Hematopoietic multipotent progenitor cell treated with erythropoietin and hydrocortisone succinate and interleukin-3 and kit ligand, for 8 days (in vitro differentiated cells): Measurements from ENCODE around the gene STK17A.
"Not testable (repeated sequence)": the region's sequence is repeated elsewhere in the genome, so short reads cannot be mapped to it uniquely, and the experiment has no call there.

Source experiments
- DNase-seq: peaks from one replicate; pipeline ENCODE4 v3.0.0-alpha.2; 2015

STK17A gene

DNA sequence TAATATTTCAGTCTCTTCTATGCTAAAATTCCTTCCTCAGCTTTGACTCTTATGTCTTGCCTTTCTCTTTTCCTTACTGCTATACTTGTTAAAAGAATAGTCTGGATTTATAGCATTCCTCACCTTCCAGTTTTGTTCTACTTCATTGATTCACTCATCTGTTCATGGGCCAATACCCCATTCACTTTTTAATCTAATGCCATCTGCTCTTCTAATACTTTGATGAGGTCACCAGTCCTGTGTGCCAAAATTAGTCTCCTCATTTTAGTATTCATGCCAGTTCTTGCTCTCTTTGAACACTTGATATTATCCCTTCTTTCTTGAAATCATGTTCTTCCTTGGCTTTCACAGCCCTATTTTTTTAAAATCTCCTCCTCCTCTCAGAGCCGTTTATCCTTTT lies 19.3 kb downstream of the STK17A start:
- DNase-seq: no peak

DNA sequence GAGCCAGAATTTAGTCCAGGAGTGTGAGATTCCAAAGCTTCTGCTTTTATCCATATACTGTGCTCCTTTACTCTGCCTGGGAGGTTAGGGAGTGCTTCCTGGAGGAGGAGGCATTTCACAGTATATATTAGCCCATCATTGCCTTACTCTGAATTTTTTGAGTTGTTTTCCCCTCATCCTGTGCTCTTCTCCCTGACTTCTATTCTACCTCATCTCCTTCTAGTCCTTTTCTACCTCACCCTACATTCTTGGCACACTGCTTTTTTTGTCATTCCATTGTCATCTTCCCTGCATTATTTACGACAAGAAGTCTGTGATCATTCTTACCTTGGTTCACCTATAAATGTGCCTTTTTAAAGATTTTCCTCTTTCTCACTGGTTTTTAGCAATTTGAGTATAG lies 21.3 kb downstream of the STK17A start:
- no peak for DNase-seq

DNA sequence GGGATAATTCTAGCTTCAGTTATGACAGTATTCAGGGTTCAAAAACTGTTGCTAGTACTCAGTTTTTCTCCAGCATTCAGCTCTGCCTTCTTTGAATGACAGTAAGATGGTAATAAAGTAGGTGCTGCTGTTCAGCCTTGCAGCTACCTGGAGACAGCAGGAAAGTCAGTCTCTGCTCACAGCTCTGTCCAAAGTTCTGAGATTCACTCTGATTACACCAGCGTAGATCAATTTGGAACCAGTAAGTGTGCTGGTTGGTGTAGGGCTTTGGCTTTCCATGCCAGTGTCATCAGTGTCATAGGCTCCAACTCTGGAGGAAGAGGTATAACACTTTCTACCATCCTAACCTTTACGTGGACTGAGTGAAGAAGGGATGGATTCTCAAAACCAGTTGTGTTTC lies 26.2 kb downstream of the STK17A start:
- DNase-seq: no peak

DNA sequence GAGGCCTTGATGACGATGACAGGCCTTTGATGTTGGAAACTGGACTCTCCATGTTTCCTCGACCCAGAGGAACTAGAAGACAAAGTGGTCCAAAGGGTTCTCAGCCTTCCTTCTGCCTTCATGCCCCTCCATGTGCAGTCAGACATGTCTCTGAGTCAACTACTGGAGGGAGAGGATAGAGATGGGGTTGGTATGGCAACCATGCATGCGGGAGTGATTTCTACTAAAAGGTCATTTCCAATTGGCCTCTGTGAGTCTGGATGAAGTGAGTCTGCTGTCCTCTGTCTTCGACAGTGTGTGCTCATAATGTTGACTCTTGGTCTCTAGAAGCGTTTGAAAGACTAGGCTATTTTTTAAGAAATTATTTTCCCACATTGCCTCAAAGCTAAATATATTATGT lies 29.2 kb downstream of the STK17A start:
- DNase-seq: no peak

DNA sequence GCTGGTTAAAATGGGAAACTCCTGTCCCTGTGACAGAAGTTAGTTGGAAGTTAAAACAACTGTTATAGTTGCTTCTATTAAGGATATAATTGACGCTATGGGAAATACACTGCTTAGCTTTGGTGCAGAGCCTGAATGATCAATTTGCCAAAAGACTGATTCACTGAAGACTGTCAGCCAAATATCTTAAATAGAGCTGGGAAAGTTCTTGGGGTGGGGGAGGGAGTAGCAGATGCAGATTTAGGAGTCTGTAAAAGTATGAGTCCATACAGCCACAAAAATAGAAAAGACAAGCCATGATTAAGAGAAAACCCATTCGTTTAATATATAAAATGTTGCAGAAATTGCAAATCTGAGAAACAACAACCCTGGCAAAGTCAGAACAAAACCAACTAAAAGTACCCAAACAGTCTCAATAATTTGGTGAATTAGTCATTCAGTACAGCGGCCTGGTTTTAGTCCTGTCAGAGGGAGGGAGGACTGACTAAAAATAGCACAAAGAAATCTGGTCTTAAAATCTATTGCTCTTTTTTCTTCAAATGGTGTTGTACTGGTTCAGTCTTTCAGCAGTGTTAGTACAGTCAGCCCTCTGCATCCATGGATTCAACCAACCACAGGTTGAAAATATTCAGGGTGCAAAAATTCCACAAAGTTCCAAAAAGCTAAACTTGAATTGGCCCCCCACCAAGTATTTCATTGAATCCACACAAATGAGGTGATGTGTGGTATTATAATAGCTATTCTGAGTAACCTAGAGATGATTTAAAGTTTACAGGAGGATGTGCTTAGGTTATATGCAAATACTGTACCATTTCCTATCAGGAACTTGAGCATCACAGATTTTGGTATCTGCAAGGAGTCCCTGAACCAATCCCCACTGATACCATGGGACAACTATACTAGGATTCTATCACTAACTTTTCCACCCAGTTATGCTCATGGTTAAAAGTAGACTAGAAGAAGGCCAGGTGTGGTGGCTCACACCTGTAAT lies 30.0 kb downstream of the STK17A start:
- DNase-seq: no peak

DNA sequence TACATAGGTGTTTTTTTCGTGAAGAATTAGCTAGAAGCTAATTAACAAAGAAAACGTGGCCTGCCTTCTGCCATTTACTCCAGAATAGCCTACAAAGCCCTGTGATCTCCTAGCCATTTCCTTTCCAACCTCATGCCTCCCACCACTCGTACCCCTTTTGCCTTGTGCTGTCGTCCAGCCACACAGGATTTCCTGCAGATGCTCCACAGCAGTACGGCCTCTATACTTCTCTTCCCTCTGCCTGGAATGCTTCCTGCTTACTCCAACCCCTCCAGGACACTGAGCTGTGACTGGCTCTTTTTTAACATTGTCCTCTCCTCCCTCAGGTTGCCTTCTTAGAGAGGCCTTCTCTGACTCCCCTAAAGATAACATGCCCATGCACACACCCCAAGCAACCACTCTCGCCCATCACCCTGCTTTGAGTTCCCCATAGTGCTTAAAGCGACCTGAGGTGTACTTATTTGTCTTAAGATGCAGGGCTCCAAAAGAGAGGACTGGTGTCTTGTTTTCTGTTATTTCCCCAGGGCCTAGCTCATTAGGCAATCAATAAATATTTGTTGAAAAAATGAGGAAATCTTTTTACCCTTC lies 32.7 kb downstream of the STK17A start:
- no peak for DNase-seq

DNA sequence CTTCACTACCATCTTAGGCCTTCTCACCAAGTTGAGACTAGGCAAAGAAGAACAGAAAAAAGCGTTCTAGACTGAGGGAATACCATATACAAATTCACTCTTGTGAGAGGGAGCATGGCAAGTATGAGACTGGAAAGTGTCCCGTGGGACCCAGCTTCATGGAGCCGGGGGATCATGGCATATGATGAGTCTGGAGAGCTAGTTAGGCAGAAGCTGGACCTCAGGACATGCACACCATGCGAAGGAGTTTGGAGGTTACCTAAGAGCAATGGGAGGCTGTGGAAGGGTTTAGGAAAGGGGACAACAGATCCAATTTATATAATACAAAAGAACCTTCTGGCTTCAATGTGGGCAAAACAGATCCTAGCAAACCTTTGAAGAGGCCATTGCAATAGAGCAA lies 34.1 kb downstream of the STK17A start:
- DNase-seq: no peak

DNA sequence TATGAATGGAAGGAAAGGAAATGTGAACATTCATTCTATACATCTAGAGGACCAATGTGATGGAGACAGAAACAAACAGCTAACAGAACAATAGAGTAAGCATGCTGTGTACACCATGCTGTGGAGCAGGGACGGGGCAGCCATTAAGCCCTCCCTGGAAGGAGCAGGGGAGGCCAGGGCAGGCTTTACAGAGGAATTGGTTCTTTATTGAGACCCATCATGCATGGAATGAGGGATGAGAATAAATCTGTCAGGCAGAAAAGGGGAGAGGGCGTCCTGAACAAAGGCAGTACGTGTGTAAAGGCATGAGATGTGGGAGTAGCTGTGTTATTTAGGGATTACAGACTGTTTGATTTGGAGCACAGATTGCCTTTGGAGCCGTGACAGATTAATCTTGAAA lies 35.2 kb downstream of the STK17A start:
- DNase-seq: no peak

DNA sequence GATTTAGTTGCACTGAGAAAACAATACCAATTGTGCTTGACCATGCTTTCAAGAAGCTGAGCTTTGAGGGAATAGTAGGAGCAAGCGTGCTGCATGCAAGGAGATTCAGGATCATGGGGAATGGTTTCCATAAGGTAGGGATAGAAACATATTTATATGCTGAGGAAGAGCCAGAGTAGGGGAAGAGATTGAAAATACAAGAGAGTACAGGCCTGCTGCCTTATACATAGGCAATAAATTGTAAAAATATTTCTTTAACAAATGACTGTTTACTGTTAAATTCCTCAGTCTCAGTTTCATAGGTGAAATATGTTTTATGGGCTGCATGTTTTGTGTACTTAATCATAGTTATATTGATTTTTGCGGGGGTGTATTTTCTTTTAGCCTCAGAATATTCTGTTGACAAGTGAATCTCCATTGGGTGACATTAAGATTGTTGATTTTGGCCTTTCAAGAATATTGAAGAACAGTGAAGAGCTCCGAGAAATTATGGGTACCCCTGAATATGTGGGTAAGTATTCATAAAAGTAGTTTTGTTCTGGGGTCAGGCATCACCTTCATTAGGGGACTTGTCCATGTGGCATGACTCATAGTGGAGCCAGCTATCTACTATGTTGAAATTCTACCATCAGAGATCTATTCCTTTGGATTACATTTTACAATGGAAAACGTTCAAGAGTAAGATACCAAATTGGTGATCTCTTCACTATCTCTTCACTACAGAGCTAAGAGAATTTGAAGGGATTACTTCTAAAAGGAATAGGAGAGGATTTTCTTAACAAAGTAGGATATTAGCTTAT lies 36.5 kb downstream of the STK17A start:
- DNase-seq: no peak

DNA sequence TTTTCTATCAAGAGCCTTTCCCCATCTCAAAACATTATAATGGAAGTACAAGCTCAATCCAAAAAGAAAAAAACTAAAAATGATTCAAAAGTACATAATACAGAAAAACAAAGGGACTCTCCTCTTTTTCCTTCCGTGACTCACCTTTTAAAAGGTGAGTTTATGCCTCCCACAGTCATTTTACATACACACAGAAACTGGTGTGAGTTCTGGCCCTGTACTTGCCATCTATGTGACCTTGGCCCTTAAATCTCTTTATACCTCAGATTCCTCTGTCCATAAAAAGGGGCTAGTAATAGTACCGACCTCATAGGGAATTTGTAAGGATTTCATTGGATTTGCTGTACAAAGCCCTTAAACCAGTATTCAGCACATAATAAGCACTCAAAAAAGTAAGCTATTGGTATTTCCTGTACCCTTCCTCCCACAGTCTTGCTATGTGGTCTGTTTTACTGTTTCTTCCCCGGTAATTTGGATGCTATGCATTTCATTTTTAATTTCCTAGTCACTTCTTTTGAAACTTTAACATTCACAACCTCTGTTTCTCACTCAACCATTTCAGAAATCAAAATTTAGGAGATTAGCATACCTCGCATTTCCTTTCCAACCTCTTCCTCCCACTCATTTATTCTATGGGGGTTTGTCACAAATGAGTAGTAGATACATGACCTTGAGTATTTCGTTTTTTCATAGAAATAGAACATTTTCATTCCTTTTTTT lies 39.0 kb downstream of the STK17A start:
- no peak for DNase-seq

DNA sequence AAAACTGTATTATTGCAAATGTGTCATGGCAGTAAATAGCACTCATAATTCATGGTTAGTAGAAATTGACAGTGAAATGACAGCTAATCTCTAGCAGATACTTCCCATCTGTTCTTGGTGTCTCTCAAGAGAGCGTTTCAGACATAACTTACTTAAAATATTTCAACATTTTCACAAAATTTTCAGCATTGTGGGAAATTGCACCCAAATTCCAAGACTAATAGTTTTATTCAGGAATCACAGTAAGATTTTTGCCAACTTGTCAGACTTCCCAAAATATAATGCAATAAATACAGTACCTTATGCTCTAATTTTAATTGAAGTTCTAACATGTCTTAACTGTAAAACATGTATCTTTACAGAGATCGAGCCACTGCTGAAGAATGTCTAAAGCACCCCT lies 41.2 kb downstream of the STK17A start:
- DNase-seq: no peak

DNA sequence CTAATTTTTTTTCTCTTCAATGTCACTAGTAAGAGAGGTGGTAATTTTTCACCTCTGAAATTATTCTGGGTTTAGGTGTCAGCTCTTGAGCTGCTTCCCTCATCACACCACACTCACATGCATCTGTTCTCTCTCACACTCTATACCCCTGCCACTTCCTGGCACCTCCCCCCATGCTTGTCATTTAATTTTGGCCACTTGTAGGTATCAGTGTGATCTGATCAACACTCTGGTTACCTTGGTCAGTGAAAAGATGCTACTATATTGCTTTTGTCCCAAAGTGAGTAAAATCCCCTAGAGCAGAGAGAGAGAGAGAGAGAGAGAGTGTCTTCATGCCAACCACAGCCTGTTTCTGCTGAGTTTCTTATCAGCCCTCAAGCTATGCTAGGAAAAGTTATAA lies 42.5 kb downstream of the STK17A start:
- DNase-seq: no peak

DNA sequence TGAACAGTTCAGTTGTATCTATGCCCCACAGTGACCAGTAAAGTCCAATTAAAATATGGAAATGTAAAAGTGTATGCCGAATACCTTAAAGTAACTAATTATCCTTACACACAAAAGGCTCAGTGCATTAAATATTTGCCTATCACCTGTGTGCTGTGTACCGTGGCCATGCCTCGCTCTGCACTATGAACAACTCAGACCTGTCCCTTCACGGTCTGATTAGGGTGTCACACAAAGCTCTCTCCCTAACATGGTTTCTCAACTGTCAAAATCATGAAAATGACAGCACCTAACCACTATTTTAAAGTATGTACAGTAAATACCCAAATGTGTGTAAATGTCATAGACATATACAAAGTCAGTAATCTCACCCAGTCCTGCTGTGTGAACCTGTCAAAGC lies 43.1 kb downstream of the STK17A start:
- no peak for DNase-seq

DNA sequence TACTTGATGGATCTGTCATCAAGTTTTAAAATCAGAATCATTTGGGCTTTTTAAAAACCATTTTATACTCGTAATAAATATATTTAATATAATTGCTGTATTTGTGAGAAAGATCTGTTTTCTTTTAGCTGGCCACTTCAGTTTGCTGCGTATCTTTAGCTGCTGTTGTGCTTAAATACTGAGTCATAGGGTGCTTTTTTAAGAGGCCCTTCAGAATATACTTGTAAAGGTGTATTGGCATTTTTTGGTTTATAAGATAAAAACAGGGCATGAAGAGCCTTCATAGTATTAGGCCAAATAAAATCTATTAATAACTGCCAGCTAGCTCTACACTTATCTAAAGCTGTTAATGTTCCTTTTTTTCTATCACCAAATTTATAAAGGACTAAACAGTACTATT lies 43.8 kb downstream of the STK17A start:
- DNase-seq: no peak

DNA sequence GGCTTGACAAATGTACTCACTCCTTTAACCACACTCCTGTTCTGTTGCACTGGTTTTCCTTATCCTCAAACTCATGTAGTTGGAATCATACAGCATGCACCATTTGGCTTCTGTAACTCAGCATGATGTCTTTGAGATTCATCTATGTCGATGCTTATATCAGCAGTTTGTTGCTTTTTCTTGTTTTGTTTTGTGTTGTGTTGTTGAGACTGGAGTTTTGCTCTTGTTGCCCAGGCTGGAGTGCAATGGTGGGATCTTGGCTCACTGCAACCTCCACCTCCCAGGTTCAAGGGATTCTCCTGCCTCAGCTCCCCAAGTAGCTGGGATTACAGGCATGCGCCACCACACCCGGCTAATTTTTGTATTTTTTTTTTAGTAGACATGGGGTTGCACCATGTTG lies 44.9 kb downstream of the STK17A start:
- DNase-seq: not testable (repeated sequence)

DNA sequence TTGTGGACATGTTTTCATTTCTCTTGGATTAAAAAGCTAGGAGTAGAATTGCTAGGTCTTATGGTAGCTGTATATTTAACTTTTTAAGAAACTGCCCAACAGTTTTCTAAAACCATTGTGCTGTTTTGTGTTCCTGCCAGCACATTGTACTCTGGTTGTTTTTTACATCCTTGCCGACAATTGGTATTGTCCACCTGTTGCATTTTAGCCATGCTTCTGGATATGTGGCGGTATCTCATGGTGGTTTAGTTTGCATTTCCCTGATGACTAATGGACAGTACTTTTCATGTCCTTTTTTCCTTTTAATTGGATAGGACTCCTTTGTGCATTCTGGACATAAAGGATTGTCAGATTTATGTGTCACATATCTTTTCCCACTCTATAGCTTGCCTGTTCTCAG lies 45.5 kb downstream of the STK17A start:
- DNase-seq: no peak

DNA sequence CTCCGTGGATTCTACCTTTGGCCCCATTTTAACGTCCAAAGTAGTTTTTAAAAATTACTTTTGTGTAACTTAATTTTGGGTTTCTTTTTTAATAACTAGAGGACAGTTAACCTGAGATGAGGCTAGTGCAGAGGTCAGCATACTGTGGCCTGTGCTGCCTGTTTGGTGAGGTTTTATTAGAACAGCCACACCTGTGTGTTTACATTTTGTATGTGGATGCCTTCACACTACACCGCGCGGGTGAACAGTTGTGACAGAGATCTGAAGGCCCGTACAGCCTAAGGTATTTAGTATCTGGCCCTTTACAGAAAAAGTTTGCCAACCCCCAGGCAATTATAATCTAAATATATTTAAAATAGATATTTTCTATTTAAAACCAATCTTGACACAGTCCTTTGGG lies 46.9 kb downstream of the STK17A start:
- no peak for DNase-seq

DNA sequence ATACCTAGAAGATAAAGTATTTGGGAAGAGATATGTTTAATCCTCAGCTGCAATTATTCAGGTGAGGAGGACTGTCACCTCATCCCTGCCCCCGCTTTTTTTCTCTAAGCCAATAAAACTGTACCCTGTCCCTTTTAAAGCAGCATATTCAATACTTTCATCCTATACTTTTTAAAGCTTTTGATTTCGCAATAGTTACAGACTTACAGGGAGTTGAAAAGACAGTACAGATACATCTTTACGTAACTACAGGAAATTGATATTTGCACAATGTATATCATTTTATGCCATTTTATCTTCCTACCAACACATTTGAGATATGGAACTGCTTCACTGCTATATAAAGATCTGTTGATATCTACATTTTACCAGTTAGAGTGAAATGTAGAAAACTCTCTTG lies 47.6 kb downstream of the STK17A start:
- no peak for DNase-seq

DNA sequence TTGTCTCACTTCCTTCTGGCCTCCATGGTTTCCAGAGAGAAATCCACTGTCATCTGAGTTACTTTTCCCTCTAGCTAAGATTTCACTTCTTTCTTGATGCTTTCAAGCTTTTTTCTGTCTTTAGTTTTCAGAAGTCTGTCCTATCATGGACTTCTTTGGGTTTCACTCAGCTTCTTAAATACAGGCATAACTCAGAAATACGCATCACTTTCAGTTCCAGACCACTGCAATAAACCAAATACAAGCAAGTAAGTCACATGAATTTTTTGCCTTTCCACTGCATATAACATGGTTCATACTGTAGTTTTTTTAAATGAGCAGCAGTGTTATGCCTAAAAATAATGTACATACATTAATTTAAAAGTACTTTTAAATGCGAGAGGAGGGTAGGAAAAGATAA lies 48.7 kb downstream of the STK17A start:
- DNase-seq: no peak

DNA sequence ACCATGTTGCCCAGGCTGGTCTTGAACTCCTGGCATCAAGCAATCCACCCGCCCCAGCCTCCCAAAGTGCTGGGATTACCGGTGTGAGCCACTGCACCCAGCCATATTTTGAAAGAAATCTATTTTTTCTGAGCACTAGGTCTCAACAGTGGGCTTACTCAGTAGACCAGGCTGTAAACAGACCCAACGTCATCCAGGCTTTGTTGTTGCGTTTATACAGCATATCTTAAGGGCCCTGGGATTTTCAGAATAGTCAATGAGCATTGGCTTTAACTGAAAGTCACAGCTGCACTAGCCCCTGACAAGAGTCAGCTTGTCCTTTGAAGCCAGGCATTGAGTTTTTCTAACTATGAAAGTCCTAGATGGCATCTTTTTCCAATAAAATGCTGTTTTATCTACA lies 49.8 kb downstream of the STK17A start:
- DNase-seq: no peak

DNA sequence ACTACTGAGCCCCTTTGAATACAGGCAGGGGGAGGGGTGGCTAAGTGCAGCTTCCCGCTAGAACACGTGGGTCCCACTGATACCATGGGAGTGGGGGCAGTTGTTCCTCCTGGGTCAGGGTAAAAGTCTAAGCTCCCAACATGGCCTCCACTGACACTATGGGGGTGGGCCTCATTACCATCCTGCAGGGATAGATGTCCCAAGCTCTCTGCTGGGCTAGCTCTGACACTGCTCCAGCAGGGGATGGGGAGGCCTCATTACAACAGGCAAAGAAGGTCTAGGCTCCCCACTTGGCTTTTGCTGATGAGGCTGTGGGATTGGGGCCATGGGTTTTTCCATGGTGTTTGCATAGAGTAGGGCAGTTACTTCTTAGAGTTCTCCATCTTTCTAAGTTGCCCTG lies 51.5 kb downstream of the STK17A start:
- no peak for DNase-seq

DNA sequence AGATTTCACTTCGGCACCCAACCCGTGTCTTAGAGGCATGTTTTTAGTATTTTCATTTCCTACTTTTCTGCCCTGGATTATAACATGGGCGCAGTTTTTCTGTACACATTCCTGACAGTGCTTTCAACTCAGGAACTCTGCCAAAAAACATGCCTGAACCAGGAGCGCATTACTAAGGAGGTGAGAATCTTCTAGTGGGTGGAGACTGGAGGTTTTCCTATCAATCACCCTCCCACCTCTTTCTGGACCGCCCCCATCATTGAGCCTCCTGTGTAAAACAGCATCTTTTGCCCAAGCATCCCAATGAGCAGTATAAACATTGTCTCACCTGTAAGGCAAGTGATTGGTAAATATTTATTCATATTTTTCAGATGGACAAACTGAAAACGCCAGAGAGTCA lies 53.2 kb downstream of the STK17A start:
- no peak for DNase-seq
